ENCODE data around the gene BRSK2.

Gene BRSK2

GRCh38 chr11:1438261-1438966, 48.7 kb downstream of the BRSK2 start:
- no peak for DNase-seq (ENCODE audit: low read depth)

GRCh38 chr11:1438967-1439330, 49.2 kb downstream of the BRSK2 start:
- DNase-seq (ENCODE audit: low read depth), result no peak

GRCh38 chr11:1439341-1439740, 49.6 kb downstream of the BRSK2 start:
- no peak for DNase-seq (ENCODE audit: low read depth)

- no peak for DNase-seq (ENCODE audit: low read depth)
Measured at GRCh38 chr11:1440066-1440465, 50.3 kb downstream of the BRSK2 start.

- DNase-seq (ENCODE audit: low read depth), result no peak
Measured at GRCh38 chr11:1440496-1440895, 50.8 kb downstream of the BRSK2 start.

- DNase-seq (ENCODE audit: low read depth), result no peak
Measured at GRCh38 chr11:1442163-1442562, 52.4 kb downstream of the BRSK2 start.

GRCh38 chr11:1442807-1443366, 53.2 kb downstream of the BRSK2 start:
- no peak for DNase-seq (ENCODE audit: low read depth)

GRCh38 chr11:1443737-1444136, 54.0 kb downstream of the BRSK2 start:
- DNase-seq (ENCODE audit: low read depth), result no peak

- no peak for DNase-seq (ENCODE audit: low read depth)
Measured at GRCh38 chr11:1444321-1444720, 54.6 kb downstream of the BRSK2 start.

GRCh38 chr11:1444823-1445422, 55.2 kb downstream of the BRSK2 start:
- no peak for DNase-seq (ENCODE audit: low read depth)

- DNase-seq (ENCODE audit: low read depth), result no peak
Measured at GRCh38 chr11:1445741-1446445, 56.2 kb downstream of the BRSK2 start.

- DNase-seq (ENCODE audit: low read depth), result no peak
Measured at GRCh38 chr11:1446623-1447022, 56.9 kb downstream of the BRSK2 start.

GRCh38 chr11:1447845-1448825, 58.4 kb downstream of the BRSK2 start:
- DNase-seq (ENCODE audit: low read depth), result no peak

- no peak for DNase-seq (ENCODE audit: low read depth)
Measured at GRCh38 chr11:1448882-1449281, 59.1 kb downstream of the BRSK2 start.

- DNase-seq (ENCODE audit: low read depth), result no peak
Measured at GRCh38 chr11:1449490-1450243, 59.9 kb downstream of the BRSK2 start.

- no peak for DNase-seq (ENCODE audit: low read depth)
Measured at GRCh38 chr11:1450344-1450875, 60.7 kb downstream of the BRSK2 start.

- DNase-seq (ENCODE audit: low read depth), result no peak
Measured at GRCh38 chr11:1450949-1451710, 61.4 kb downstream of the BRSK2 start.

- DNase-seq (ENCODE audit: low read depth), result no peak
Measured at GRCh38 chr11:1451781-1452470, 62.2 kb downstream of the BRSK2 start.

- DNase-seq (ENCODE audit: low read depth), result no peak
Measured at GRCh38 chr11:1452744-1453143, 63.0 kb downstream of the BRSK2 start.

All from GM04504 (cell line).